ENCODE data around the gene CIAO2B.

- TF ChIP-seq CTCF (IDR thresholded peaks at IDR 0.05) (no peak), POLR2AphosphoS5 (IDR thresholded peaks at IDR 0.05) (no peak), POLR2A (IDR thresholded peaks at IDR 0.05) (no peak), EP300 (IDR thresholded peaks at IDR 0.05) (no peak)
Observed at GRCh38 chr16:66891360-66891759, 42.8 kb downstream of the CIAO2B start.

All from sigmoid colon (tissue), 4 donors.